IMR-90 (cell line): ENCODE measurements around the gene CDK17. TPM values are rescaled to one million over a fixed set of nuclear protein-coding genes. Genes with fewer than 3 reads are reported as not detected.

ENCODE experiments used
- ATAC-seq: fragments of 200-7000 bp; cut with Tn5 transposase; 2 replicates; pipeline ENCODE4 v1.9.1; 2020; ENCODE audit warnings: low read depth, mild to moderate bottlenecking, moderate library complexity
- BruUV-seq: library from RNA; stranded (reverse); fragments of 400-500 nt; replicated peaks from 2 replicates; lab custom pipeline; 2021; lab: Mats Ljungman, UMichigan
- CTCF ChIA-PET: fragments of 300-600 bp; formaldehyde crosslinking; extraction: SDS; loops from one replicate; lab custom pipeline; 2021; ENCODE audit warnings: antibody characterized with exemption; lab: Yijun Ruan, JAX
- POLR2A ChIA-PET: fragments of 300-600 bp; sonication (Branson Sonifier 250); formaldehyde crosslinking; loops from one replicate; lab custom pipeline; 2022; ENCODE audit warnings: antibody characterized with exemption; ENCODE audit not compliant: unreplicated experiment; lab: Charles Lee
- DNase-seq: peaks from one replicate; pipeline ENCODE4 v3.0.0; 2013
- H2AFZ ChIP-seq: replicated peaks from 2 replicates; pipeline ENCODE3; 2013; ENCODE audit warnings: low read length, mild to moderate bottlenecking; ENCODE audit not compliant: poor library complexity
- H2AK5ac ChIP-seq: 2 replicates; pipeline ENCODE4 v1.6.1; 2013; ENCODE audit warnings: low read depth, low read length, inconsistent platforms
- H2AK9ac ChIP-seq: replicated peaks from 2 replicates; pipeline ENCODE3; 2013; ENCODE audit warnings: mild to moderate bottlenecking, low read depth, low read length, moderate library complexity; ENCODE audit not compliant: poor library complexity
- H2BK120ac ChIP-seq: 2 replicates; pipeline ENCODE4 v1.6.1; 2013; ENCODE audit warnings: low read depth, low read length, inconsistent platforms
- H2BK15ac ChIP-seq: 3 replicates; pipeline ENCODE4 v1.6.1; 2013; ENCODE audit warnings: low read depth, low read length, inconsistent platforms
- H2BK20ac ChIP-seq: 2 replicates; pipeline ENCODE4 v1.6.1; 2013; ENCODE audit warnings: low read depth, mild to moderate bottlenecking, inconsistent platforms, low read length, moderate library complexity
- H2BK5ac ChIP-seq: 2 replicates; pipeline ENCODE4 v1.6.1; 2013; ENCODE audit warnings: mild to moderate bottlenecking, low read depth, low read length, inconsistent platforms; ENCODE audit not compliant: poor library complexity, severe bottlenecking
- H3K14ac ChIP-seq: replicated peaks from 2 replicates; pipeline ENCODE4 v1.6.1; 2013; ENCODE audit warnings: low read depth, low read length, inconsistent platforms
- H3K18ac ChIP-seq: 2 replicates; pipeline ENCODE4 v1.6.1; 2013; ENCODE audit warnings: low read depth, low read length, control low read depth
- H3K23ac ChIP-seq: 2 replicates; pipeline ENCODE4 v1.6.1; 2013; ENCODE audit warnings: low read depth, low read length, inconsistent platforms
- H3K27ac ChIP-seq: 2 replicates; pipeline ENCODE4 v1.5.1; 2013; ENCODE audit warnings: mild to moderate bottlenecking, control low read depth, low read length; ENCODE audit not compliant: insufficient read depth
- H3K27me3 ChIP-seq: 2 replicates; pipeline ENCODE4 v1.6.1; 2013; ENCODE audit warnings: low read length; ENCODE audit not compliant: control insufficient read depth, insufficient read depth
- H3K36me3 ChIP-seq: 2 replicates; pipeline ENCODE4 v1.6.1; 2013; ENCODE audit warnings: low read length, mixed read lengths; ENCODE audit not compliant: control insufficient read depth, insufficient read depth
- H3K4ac ChIP-seq: 2 replicates; pipeline ENCODE4 v1.6.1; 2013; ENCODE audit warnings: low read depth, low read length, inconsistent platforms
- H3K4me1 ChIP-seq: 2 replicates; pipeline ENCODE4 v1.6.1; 2013; ENCODE audit warnings: low read length, mixed read lengths; ENCODE audit not compliant: control insufficient read depth, insufficient read depth
- H3K4me2 ChIP-seq: 2 replicates; pipeline ENCODE4 v1.6.1; 2013; ENCODE audit warnings: low read depth, mild to moderate bottlenecking, control low read depth, low read length, moderate library complexity
- H3K4me3 ChIP-seq: 2 replicates; pipeline ENCODE4 v1.5.1; 2013; ENCODE audit warnings: low read depth, mild to moderate bottlenecking, control low read depth, low read length, moderate library complexity; ENCODE audit not compliant: insufficient read depth
- H3K56ac ChIP-seq: 2 replicates; pipeline ENCODE4 v1.6.1; 2013; ENCODE audit warnings: low read length, inconsistent platforms; ENCODE audit not compliant: insufficient read depth; ENCODE audit errors: extremely low read depth
- H3K79me1 ChIP-seq, 2 experiments: 2 replicates each; pipeline ENCODE4 v1.6.1; 2013; ENCODE audit warnings: low read length in 2 of 2, inconsistent platforms in 1 of 2, low read depth in 1 of 2
- H3K9ac ChIP-seq: 2 replicates; pipeline ENCODE4 v1.6.1; 2013; ENCODE audit warnings: low read depth, low read length, control low read depth
- H3K9me1 ChIP-seq: 2 replicates; pipeline ENCODE4 v1.6.1; 2013; ENCODE audit warnings: low read length, inconsistent platforms; ENCODE audit not compliant: insufficient read depth
- H3K9me3 ChIP-seq: 2 replicates; pipeline ENCODE4 v1.6.1; 2013; ENCODE audit warnings: low read length; ENCODE audit not compliant: control insufficient read depth, insufficient read depth
- H4K20me1 ChIP-seq: 2 replicates; pipeline ENCODE4 v1.6.1; 2013; ENCODE audit warnings: low read length, inconsistent platforms; ENCODE audit not compliant: insufficient read depth
- H4K5ac ChIP-seq: 2 replicates; pipeline ENCODE4 v1.6.1; 2013; ENCODE audit warnings: mild to moderate bottlenecking, low read depth, low read length, control low read depth
- H4K8ac ChIP-seq, 2 experiments: 2 replicates each; pipeline ENCODE4 v1.6.1; 2013; ENCODE audit warnings: low read depth in 2 of 2, low read length in 2 of 2, control low read depth in 1 of 2, inconsistent platforms in 1 of 2
- H4K91ac ChIP-seq: 2 replicates; pipeline ENCODE4 v1.6.1; 2013; ENCODE audit warnings: low read depth, low read length, inconsistent platforms; ENCODE audit not compliant: insufficient read depth
- BHLHE40 ChIP-seq: fragments of 150-350 bp; IDR thresholded peaks from 2 replicates; pipeline ENCODE4 v1.6.1; 2016; ENCODE audit warnings: mild to moderate bottlenecking, low read depth, low read length
- CEBPB ChIP-seq: IDR thresholded peaks from 2 replicates; pipeline ENCODE4 v1.6.1; 2012; ENCODE audit warnings: low read depth, low read length, improper control_type of control experiment
- CHD1 ChIP-seq: IDR thresholded peaks from 2 replicates; pipeline ENCODE4 v1.6.1; 2012; ENCODE audit warnings: low read depth, low read length, improper control_type of control experiment
- CTCF ChIP-seq: conservative IDR thresholded peaks from 2 replicates; pipeline ENCODE4 v1.5.1; 2012; ENCODE audit warnings: mild to moderate bottlenecking, low read depth, low read length, improper control_type of control experiment
- ELK1 ChIP-seq: fragments of 150-350 bp; IDR thresholded peaks from 2 replicates; pipeline ENCODE4 v1.6.1; 2016; ENCODE audit warnings: low read depth, mild to moderate bottlenecking, low read length, moderate library complexity, borderline replicate concordance
- FOS ChIP-seq: fragments of 150-350 bp; IDR thresholded peaks from 2 replicates; pipeline ENCODE4 v1.6.1; 2016; ENCODE audit warnings: low read depth, low read length
- MAFK ChIP-seq: IDR thresholded peaks from 2 replicates; pipeline ENCODE4 v1.6.1; 2012; ENCODE audit warnings: low read depth, low read length, improper control_type of control experiment
- MAZ ChIP-seq: IDR thresholded peaks from 2 replicates; pipeline ENCODE4 v1.6.1; 2012; ENCODE audit warnings: low read depth, mild to moderate bottlenecking, low read length, improper control_type of control experiment, moderate library complexity, borderline replicate concordance
- MXI1 ChIP-seq: IDR thresholded peaks from 2 replicates; pipeline ENCODE4 v1.6.1; 2012; ENCODE audit warnings: low read depth, mild to moderate bottlenecking, low read length, moderate library complexity, borderline replicate concordance
- NFE2L2 ChIP-seq: fragments of 150-350 bp; IDR thresholded peaks from 2 replicates; pipeline ENCODE4 v1.6.1; 2016; ENCODE audit warnings: low read depth, mild to moderate bottlenecking, low read length
- POLR2A ChIP-seq: IDR thresholded peaks from 2 replicates; pipeline ENCODE4 v1.6.1; 2012; ENCODE audit warnings: mild to moderate bottlenecking, low read depth, low read length
- RAD21 ChIP-seq: IDR thresholded peaks from 2 replicates; pipeline ENCODE4 v1.6.1; 2012; ENCODE audit warnings: low read length, improper control_type of control experiment
- RCOR1 ChIP-seq: IDR thresholded peaks from 2 replicates; pipeline ENCODE4 v1.6.1; 2012; ENCODE audit warnings: mild to moderate bottlenecking, low read length, improper control_type of control experiment; ENCODE audit not compliant: insufficient replicate concordance
- RFX5 ChIP-seq: IDR thresholded peaks from 2 replicates; pipeline ENCODE4 v1.8.0; 2012; ENCODE audit warnings: low read depth, mild to moderate bottlenecking, low read length, moderate library complexity
- SMC3 ChIP-seq: fragments of 150-350 bp; IDR thresholded peaks from 2 replicates; pipeline ENCODE4 v1.6.1; 2016; ENCODE audit warnings: low read depth, mild to moderate bottlenecking, antibody characterized with exemption, low read length, moderate library complexity
- USF2 ChIP-seq: fragments of 150-350 bp; IDR thresholded peaks from 2 replicates; pipeline ENCODE4 v1.6.1; 2017; ENCODE audit warnings: mild to moderate bottlenecking, antibody characterized with exemption, low read length, low read depth
- WGBS, 2 experiments: methylation state at CpG; one replicate each; pipeline versions ENCODE4 v1.1.5 to v1.1.7; 2013; ENCODE audit warnings: missing lambda C conversion rate in 2 of 2; ENCODE audit not compliant: insufficient read length in 1 of 2; ENCODE audit errors: extremely low coverage in 2 of 2; 5-methylcytosine and 5-hydroxymethylcytosine counted together
- dilution Hi-C: fragments of 300-500 bp; cut with HindIII; formaldehyde crosslinking; loops from one replicate; pipeline ENCODE4 v1.14.3; 2018; ENCODE audit warnings: low sequenced_read_pairs; ENCODE audit not compliant: unreplicated experiment
- in situ Hi-C: fragments of 300-500 bp; cut with MboI; formaldehyde crosslinking; loops from 3 replicates; pipeline ENCODE4 v1.14.3; 2019; ENCODE audit warnings: low sequenced_read_pairs, inconsistent platforms, mixed read lengths
- intact Hi-C: fragments of 100-400 bp; cut with micrococcal nuclease; formaldehyde crosslinking; loops from 2 replicates; pipeline ENCODE4 v1.10.0; 2022
- polyA plus RNA-seq, 3 experiments: library from polyadenylated mRNA; depleted of rRNA; stranded (reverse); fragments of >200 nt; gene quantifications; 2 replicates each; pipeline ENCODE4 v1.2.3, GENCODE V29; 2012; ENCODE audit warnings: low replicate concordance in 1 of 3
- total RNA-seq: library from RNA; depleted of rRNA; stranded (reverse); fragments of >200 nt; gene quantifications from 2 replicates; pipeline ENCODE4 v1.2.3, GENCODE V29; 2012

The CDK17 gene
- total and polyA plus RNA-seq, 2 of the 4 experiments (the other 2 are of a cell fraction), result 14.5 to 50.2 TPM

- no peaks in the 10 kb centered on the region for H3K27me3 ChIP-seq
- no TSS peak for BruUV-seq
- H3K79me1 ChIP-seq, result peaks cover 13 to 51% of the 10 kb centered on the region in 2 experiments
- no peak overlapping the region for H2BK20ac ChIP-seq
- H2BK15ac ChIP-seq, result no peak overlapping the region
- peaks cover 2% of the 10 kb centered on the region for H3K36me3 ChIP-seq
- no peak overlapping the region for H2AFZ ChIP-seq
- TF ChIP-seq RFX5 (no peak), NFE2L2 (no peak), FOS (no peak), RCOR1 (no peak), CHD1 (no peak), MAZ (no peak), RAD21 (no peak), SMC3 (no peak), MXI1 (no peak), POLR2A (no peak), MAFK (no peak), CEBPB (no peak), ELK1 (no peak), CTCF (no peak), BHLHE40 (no peak), USF2 (no peak)
- DNase-seq (no peak), ATAC-seq (no peak)
- no peak overlapping the region for H3K56ac ChIP-seq
- no peak overlapping the region for H3K23ac ChIP-seq
- H3K27ac ChIP-seq, result no peak overlapping the region
- POLR2A ChIA-PET, result no interaction called here
- intact Hi-C loops, result no loop called here
- H2AK5ac ChIP-seq, result no peak overlapping the region
- no peak overlapping the region for H2BK5ac ChIP-seq
- dilution Hi-C loops, result no loop called here
- peaks cover 31% of the 10 kb centered on the region for H4K20me1 ChIP-seq
- no CpG with 5 or more reads among the region's 3 CpGs for WGBS, 2 experiments
- no peak overlapping the region for H3K14ac ChIP-seq
- H3K9me3 ChIP-seq, result peaks cover 3% of the 10 kb centered on the region
- peaks cover 2% of the 10 kb centered on the region; the same call in 1 of the 2 replicates for H3K4me1 ChIP-seq
- no peak overlapping the region for H3K4ac ChIP-seq
- no peak overlapping the region for H3K9ac ChIP-seq
- H3K18ac ChIP-seq, result no peak overlapping the region
- no peak overlapping the region for H2AK9ac ChIP-seq
- H3K4me2 ChIP-seq, result no peak overlapping the region
- no peak overlapping the region for H4K91ac ChIP-seq
- H3K4me3 ChIP-seq, result no peak overlapping the region
- no peaks in the 10 kb centered on the region for H3K9me1 ChIP-seq
- CTCF ChIA-PET, result no interaction called here
- no peak overlapping the region for H4K8ac ChIP-seq
- in situ Hi-C loops, result no loop called here
- H2BK120ac ChIP-seq, result no peak overlapping the region
- no peak overlapping the region for H4K5ac ChIP-seq
Observed at GRCh38 chr12:96344124-96344695, 56.0 kb downstream of the CDK17 start.
